ENCODE measurements around the gene TAF12.

The TAF12 gene

DNA sequence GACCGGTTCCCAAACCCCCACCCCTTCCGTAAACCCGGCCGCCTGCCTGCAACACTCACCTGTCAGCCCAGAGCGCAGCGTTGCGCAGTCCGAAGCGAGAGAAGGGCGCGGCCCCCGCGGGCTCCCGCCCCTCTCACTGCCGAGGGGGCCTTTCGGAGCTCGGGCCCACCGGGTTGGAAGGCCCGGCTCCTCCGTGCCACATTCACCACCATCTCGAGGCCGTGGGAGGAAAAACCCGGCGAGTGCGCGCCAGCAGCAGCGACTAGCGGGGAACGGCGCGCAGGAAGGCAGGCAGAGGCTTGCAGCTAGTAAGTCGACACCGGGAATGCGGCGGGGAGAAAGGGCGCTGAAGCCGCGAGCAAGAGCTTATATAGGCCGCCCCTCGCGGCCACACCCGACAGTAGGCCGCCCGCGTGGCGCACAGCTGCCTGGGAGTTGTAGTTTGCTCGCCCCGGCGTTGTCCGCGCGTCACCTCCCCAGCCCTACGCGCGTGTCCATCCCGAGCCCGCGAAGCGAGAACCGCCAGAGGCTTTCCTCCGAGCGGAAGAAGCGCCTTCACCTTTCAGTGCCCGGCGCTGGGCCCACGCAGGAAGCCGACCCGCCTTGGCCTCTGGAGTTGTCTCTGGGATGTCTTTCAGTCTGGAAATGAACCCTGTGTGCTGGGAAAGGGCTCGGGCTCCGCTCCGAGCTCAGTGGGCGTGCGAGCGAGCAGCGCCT lies 61.2 kb downstream of the TAF12 start:
- Histone ChIP-seq H3K23ac (ENCODE audit: low read length in 2 of 2) (peak overlapping the region in 1 of 2 experiments; percentile 46), H2BK12ac (ENCODE audit: low read length in 2 of 2) (peak overlapping the region in 1 of 2 experiments; percentile 40), H3K36me3 (ENCODE audit: control insufficient read depth in 1 of 2, insufficient read depth in 2 of 2, low read depth in 1 of 2, low read length in 2 of 2) (peaks cover 29 to 45% of the 10 kb centered on the region in 2 experiments), H2BK15ac (ENCODE audit: low read depth, poor library complexity, severe bottlenecking) (no peak overlapping the region), H3K27me3 (ENCODE audit: control insufficient read depth in 1 of 2, insufficient read depth in 1 of 2, low read length in 2 of 2) (no peaks in the 10 kb centered on the region), H3K4me1 (ENCODE audit: control insufficient read depth, insufficient read depth, low read depth, low read length) (peaks cover 16% of the 10 kb centered on the region), H3K79me1 (replicated peaks; ENCODE audit: low read length, poor library complexity, severe bottlenecking) (peaks cover 3% of the 10 kb centered on the region), H3K14ac (ENCODE audit: low read length in 2 of 2) (peak overlapping the region in 1 of 2 experiments; percentile 71), H3K9ac (ENCODE audit: low read length) (peak overlapping the region; percentile 97), H2AK5ac (ENCODE audit: low read length, severe bottlenecking) (no peak overlapping the region), H3K9me3 (ENCODE audit: control insufficient read depth, low read length) (no peaks in the 10 kb centered on the region), H4K91ac (ENCODE audit: low read length) (peak overlapping the region; percentile 16), H3K18ac (ENCODE audit: low read depth in 1 of 2, low read length in 2 of 2) (peak overlapping the region; percentile 67 to 71), H3K4ac (ENCODE audit: low read depth in 1 of 2, low read length in 2 of 2) (peak overlapping the region in 1 of 2 experiments; percentile 29), H3K27ac (ENCODE audit: low read length, poor library complexity, severe bottlenecking) (peak overlapping the region; percentile 53), H3K4me2 (ENCODE audit: low read length, poor library complexity, severe bottlenecking) (peak overlapping the region; percentile 90), H4K8ac (ENCODE audit: low read length) (no peak overlapping the region), H2BK5ac (ENCODE audit: low read depth, low read length, poor library complexity, severe bottlenecking) (peak overlapping the region; percentile 61), H3K4me3 (ENCODE audit: insufficient read depth in 1 of 2, low read depth in 1 of 2, low read length in 2 of 2) (peak overlapping the region; percentile 73 to 93), H2BK120ac (ENCODE audit: low read depth, low read length) (no peak overlapping the region), H2AFZ (ENCODE audit: low read depth, low read length) (peak overlapping the region; percentile 58)
- under 1% methylated on average over 63 of the region's 75 CpGs for WGBS
- DNase-seq = peak; percentile 96

DNA sequence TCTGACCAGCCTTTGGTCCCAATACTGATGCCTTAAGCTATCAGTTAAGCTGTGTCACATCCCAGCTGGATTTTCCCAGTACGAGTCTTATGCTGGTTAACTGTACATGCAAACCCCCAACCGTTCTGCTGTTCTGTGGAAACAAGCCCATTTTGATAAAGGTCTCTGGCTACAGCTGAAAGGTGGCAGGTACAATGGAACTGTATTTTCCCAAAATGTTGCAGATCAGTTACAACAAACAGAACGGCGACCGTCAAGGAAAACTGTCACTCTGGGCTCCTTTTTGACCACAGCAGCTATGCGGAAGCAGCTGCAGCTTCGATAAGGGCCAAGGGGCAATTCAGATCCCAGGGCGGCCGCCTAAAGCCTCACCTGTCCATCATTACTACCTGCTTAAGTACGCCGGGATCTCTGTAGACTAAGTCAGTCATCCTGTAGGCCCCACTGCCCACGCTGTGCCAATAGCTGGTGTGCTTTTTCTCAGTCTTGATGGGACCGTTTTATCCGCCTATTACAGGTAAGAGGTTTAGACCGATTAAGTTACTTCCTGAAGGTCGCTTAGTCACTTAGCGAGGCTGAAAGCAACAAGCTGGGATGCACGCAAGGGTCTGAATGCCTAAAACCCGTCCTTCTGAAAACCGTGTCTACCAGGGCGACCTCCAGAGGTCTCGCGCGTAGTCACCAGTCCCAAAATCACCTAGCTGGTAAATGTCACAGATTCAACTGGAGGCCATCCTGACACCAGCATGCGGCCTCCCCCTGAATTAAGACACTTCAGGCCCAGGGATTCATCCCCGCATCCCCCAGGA lies 61.9 kb downstream of the TAF12 start:
- WGBS = 1% methylated on average over 26 of the region's 26 CpGs

DNA sequence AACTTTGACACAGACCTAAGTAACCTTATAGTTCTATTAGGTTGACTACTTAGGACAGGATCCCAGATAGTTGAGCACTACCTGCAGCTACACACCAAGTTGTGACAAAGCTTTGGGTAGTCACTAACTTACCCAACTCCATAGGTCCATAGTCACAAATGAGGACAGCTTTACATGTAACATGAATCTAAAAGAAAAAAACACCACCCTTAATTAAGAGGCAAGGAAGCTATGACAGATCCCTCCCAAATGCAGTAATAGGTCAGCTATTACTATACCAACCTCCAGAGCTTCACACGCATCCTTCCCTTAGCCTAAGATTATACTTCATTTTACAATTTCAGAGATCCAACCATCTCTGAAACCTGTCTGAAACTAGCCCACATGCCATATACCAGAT lies 63.5 kb downstream of the TAF12 start:
- WGBS = 85% methylated on average over 1 of the region's 1 CpG
- no peak overlapping the region for H2BK12ac ChIP-seq (ENCODE audit: low read length in 2 of 2)
- H2AK5ac ChIP-seq (ENCODE audit: low read length, severe bottlenecking) = no peak overlapping the region
- no peak overlapping the region for H4K8ac ChIP-seq (ENCODE audit: low read length)
- H3K4me2 ChIP-seq (ENCODE audit: low read length, poor library complexity, severe bottlenecking) = peak overlapping the region; percentile 48
- no peak overlapping the region for H4K91ac ChIP-seq (ENCODE audit: low read length)
- H3K36me3 ChIP-seq (ENCODE audit: control insufficient read depth in 1 of 2, insufficient read depth in 2 of 2, low read depth in 1 of 2, low read length in 2 of 2) = peaks cover 37 to 54% of the 10 kb centered on the region in 2 experiments
- no peak overlapping the region for H3K4ac ChIP-seq (ENCODE audit: low read depth in 1 of 2, low read length in 2 of 2)
- no peak overlapping the region for H3K23ac ChIP-seq (ENCODE audit: low read length in 2 of 2)
- no peak overlapping the region for H3K18ac ChIP-seq (ENCODE audit: low read depth in 1 of 2, low read length in 2 of 2)
- peak overlapping the region; percentile 97 for H3K9ac ChIP-seq (ENCODE audit: low read length)
- DNase-seq = no peak
- H3K4me3 ChIP-seq (ENCODE audit: insufficient read depth in 1 of 2, low read depth in 1 of 2, low read length in 2 of 2) = peak overlapping the region in 1 of 2 experiments; percentile 93
- no peak overlapping the region for H2BK5ac ChIP-seq (ENCODE audit: low read depth, low read length, poor library complexity, severe bottlenecking)
- H3K79me1 ChIP-seq (replicated peaks; ENCODE audit: low read length, poor library complexity, severe bottlenecking) = peaks cover 3% of the 10 kb centered on the region
- no peaks in the 10 kb centered on the region for H3K9me3 ChIP-seq (ENCODE audit: control insufficient read depth, low read length)
- no peaks in the 10 kb centered on the region for H3K27me3 ChIP-seq (ENCODE audit: control insufficient read depth in 1 of 2, insufficient read depth in 1 of 2, low read length in 2 of 2)
- no peak overlapping the region for H2BK15ac ChIP-seq (ENCODE audit: low read depth, poor library complexity, severe bottlenecking)
- no peak overlapping the region for H2AFZ ChIP-seq (ENCODE audit: low read depth, low read length)
- H3K27ac ChIP-seq (ENCODE audit: low read length, poor library complexity, severe bottlenecking) = peak overlapping the region; percentile 46
- H2BK120ac ChIP-seq (ENCODE audit: low read depth, low read length) = no peak overlapping the region
- no peak overlapping the region for H3K14ac ChIP-seq (ENCODE audit: low read length in 2 of 2)
- peaks cover 14% of the 10 kb centered on the region for H3K4me1 ChIP-seq (ENCODE audit: control insufficient read depth, insufficient read depth, low read depth, low read length)

More for the DNA sequence above, 61.9 kb downstream of the TAF12 start:
- Histone ChIP-seq H4K91ac (ENCODE audit: low read length) (no peak overlapping the region), H3K27ac (ENCODE audit: low read length, poor library complexity, severe bottlenecking) (peak overlapping the region; percentile 17), H3K23ac (ENCODE audit: low read length in 2 of 2) (no peak overlapping the region), H3K18ac (ENCODE audit: low read depth in 1 of 2, low read length in 2 of 2) (peak overlapping the region; percentile 52 to 67), H3K9ac (ENCODE audit: low read length) (peak overlapping the region; percentile 97), H2AK5ac (ENCODE audit: low read length, severe bottlenecking) (no peak overlapping the region), H3K9me3 (ENCODE audit: control insufficient read depth, low read length) (no peaks in the 10 kb centered on the region), H3K27me3 (ENCODE audit: control insufficient read depth in 1 of 2, insufficient read depth in 1 of 2, low read length in 2 of 2) (no peaks in the 10 kb centered on the region), H3K36me3 (ENCODE audit: control insufficient read depth in 1 of 2, insufficient read depth in 2 of 2, low read depth in 1 of 2, low read length in 2 of 2) (peaks cover 32 to 47% of the 10 kb centered on the region in 2 experiments), H2BK5ac (ENCODE audit: low read depth, low read length, poor library complexity, severe bottlenecking) (no peak overlapping the region), H4K8ac (ENCODE audit: low read length) (no peak overlapping the region), H2BK12ac (ENCODE audit: low read length in 2 of 2) (no peak overlapping the region), H2BK15ac (ENCODE audit: low read depth, poor library complexity, severe bottlenecking) (no peak overlapping the region), H3K14ac (ENCODE audit: low read length in 2 of 2) (peak overlapping the region in 1 of 2 experiments; percentile 71), H3K79me1 (replicated peaks; ENCODE audit: low read length, poor library complexity, severe bottlenecking) (peaks cover 3% of the 10 kb centered on the region), H2BK120ac (ENCODE audit: low read depth, low read length) (no peak overlapping the region), H3K4ac (ENCODE audit: low read depth in 1 of 2, low read length in 2 of 2) (peak overlapping the region; percentile 24 to 63), H3K4me1 (ENCODE audit: control insufficient read depth, insufficient read depth, low read depth, low read length) (peaks cover 14% of the 10 kb centered on the region), H2AFZ (ENCODE audit: low read depth, low read length) (no peak overlapping the region), H3K4me3 (ENCODE audit: insufficient read depth in 1 of 2, low read depth in 1 of 2, low read length in 2 of 2) (peak overlapping the region; percentile 73 to 93), H3K4me2 (ENCODE audit: low read length, poor library complexity, severe bottlenecking) (peak overlapping the region; percentile 90)
- peak; percentile 53 for DNase-seq

DNA sequence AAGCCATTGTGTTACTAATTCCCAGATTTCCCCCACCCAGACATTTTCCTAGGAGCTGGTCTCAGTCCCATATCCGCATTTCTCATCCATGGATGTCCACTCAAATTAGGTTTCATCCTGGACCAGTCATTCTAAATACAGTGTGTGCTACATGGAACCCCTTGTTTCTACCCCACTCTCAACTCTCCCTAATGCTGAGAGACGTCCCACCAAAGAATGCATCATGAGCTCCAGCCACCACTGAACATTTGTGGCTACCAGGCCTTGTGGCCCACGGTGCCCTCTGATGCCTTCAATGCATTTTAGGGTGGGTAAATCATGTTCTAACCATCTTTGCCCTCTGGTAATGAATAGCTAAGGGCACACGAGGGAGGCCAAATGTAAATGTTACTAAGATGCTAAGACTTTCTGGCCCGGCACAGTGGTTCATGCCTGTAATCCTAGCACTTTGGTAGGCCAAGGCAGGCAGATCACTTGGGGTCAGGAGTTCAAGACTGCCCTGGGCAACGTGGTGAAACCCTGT lies 64.1 kb downstream of the TAF12 start:
- no peak overlapping the region for H4K8ac ChIP-seq (ENCODE audit: low read length)
- no peak overlapping the region for H3K18ac ChIP-seq (ENCODE audit: low read depth in 1 of 2, low read length in 2 of 2)
- no peak for DNase-seq
- H2BK5ac ChIP-seq (ENCODE audit: low read depth, low read length, poor library complexity, severe bottlenecking) = no peak overlapping the region
- H3K79me1 ChIP-seq (replicated peaks; ENCODE audit: low read length, poor library complexity, severe bottlenecking) = peaks cover 6% of the 10 kb centered on the region
- peak overlapping the region in 1 of 2 experiments; percentile 34 for H2BK12ac ChIP-seq (ENCODE audit: low read length in 2 of 2)
- H3K4me1 ChIP-seq (ENCODE audit: control insufficient read depth, insufficient read depth, low read depth, low read length) = peaks cover 14% of the 10 kb centered on the region
- no peaks in the 10 kb centered on the region for H3K27me3 ChIP-seq (ENCODE audit: control insufficient read depth in 1 of 2, insufficient read depth in 1 of 2, low read length in 2 of 2)
- no peaks in the 10 kb centered on the region for H3K9me3 ChIP-seq (ENCODE audit: control insufficient read depth, low read length)
- H3K9ac ChIP-seq (ENCODE audit: low read length) = peak overlapping the region; percentile 97
- H3K23ac ChIP-seq (ENCODE audit: low read length in 2 of 2) = peak overlapping the region in 1 of 2 experiments; percentile 98
- H2AK5ac ChIP-seq (ENCODE audit: low read length, severe bottlenecking) = no peak overlapping the region
- peak overlapping the region; percentile 13 for H3K27ac ChIP-seq (ENCODE audit: low read length, poor library complexity, severe bottlenecking)
- 84% methylated on average over 6 of the region's 6 CpGs for WGBS
- H3K36me3 ChIP-seq (ENCODE audit: control insufficient read depth in 1 of 2, insufficient read depth in 2 of 2, low read depth in 1 of 2, low read length in 2 of 2) = peaks cover 42 to 58% of the 10 kb centered on the region in 2 experiments
- no peak overlapping the region for H2BK120ac ChIP-seq (ENCODE audit: low read depth, low read length)
- no peak overlapping the region for H2BK15ac ChIP-seq (ENCODE audit: low read depth, poor library complexity, severe bottlenecking)
- no peak overlapping the region for H3K4ac ChIP-seq (ENCODE audit: low read depth in 1 of 2, low read length in 2 of 2)
- H2AFZ ChIP-seq (ENCODE audit: low read depth, low read length) = no peak overlapping the region
- peak overlapping the region; percentile 10 for H3K4me2 ChIP-seq (ENCODE audit: low read length, poor library complexity, severe bottlenecking)
- H4K91ac ChIP-seq (ENCODE audit: low read length) = no peak overlapping the region
- H3K4me3 ChIP-seq (ENCODE audit: insufficient read depth in 1 of 2, low read depth in 1 of 2, low read length in 2 of 2) = no peak overlapping the region
- no peak overlapping the region for H3K14ac ChIP-seq (ENCODE audit: low read length in 2 of 2)
